Epithelial cell of proximal tubule (primary cell): ENCODE data around the gene STN1. TPM values are rescaled to one million over a fixed set of nuclear protein-coding genes. Genes with fewer than 3 reads are reported as not detected.

Experiments
- DNase-seq: peaks from one replicate; pipeline ENCODE4 v3.0.0-alpha.2; 2011; ENCODE audit warnings: low read depth
- H3K4me3 ChIP-seq: 2 replicates; pipeline ENCODE4 v1.5.1; 2011; ENCODE audit warnings: low read depth, mild to moderate bottlenecking, low read length
- CTCF ChIP-seq: conservative IDR thresholded peaks from 2 replicates; pipeline ENCODE4 v1.5.1; 2012; ENCODE audit warnings: low read depth, mild to moderate bottlenecking, low read length
- total RNA-seq: library from RNA; depleted of rRNA; stranded (reverse); fragments of >200 nt; gene quantifications from 2 replicates; pipeline ENCODE4 v1.2.3, GENCODE V29; 2015

The STN1 gene
- total RNA-seq, 1 donor from 2014 or later = 28.2 TPM

- no peak for DNase-seq
- TF ChIP-seq CTCF = no peak
- no peak overlapping the region for H3K4me3 ChIP-seq
These were observed 18.0 kb upstream of the STN1 start for GRCh38 chr10:103936022-103936421.

- TF ChIP-seq CTCF = no peak
These were observed 16.3 kb upstream of the STN1 start for GRCh38 chr10:103934308-103934707.

GRCh38 chr10:103933557-103934121, 15.7 kb upstream of the STN1 start:
- TF ChIP-seq CTCF = no peak
- no peak overlapping the region for H3K4me3 ChIP-seq
- no peak for DNase-seq

More at GRCh38 chr10:103934308-103934707, 16.3 kb upstream of the STN1 start:
- DNase-seq = no peak
- H3K4me3 ChIP-seq = no peak overlapping the region

GRCh38 chr10:103932971-103933370, 15.0 kb upstream of the STN1 start:
- no peak overlapping the region for H3K4me3 ChIP-seq
- TF ChIP-seq CTCF = no peak
- no peak for DNase-seq

- no peak for DNase-seq
- no peak for TF ChIP-seq CTCF
- no peak overlapping the region for H3K4me3 ChIP-seq
These were observed 14.3 kb upstream of the STN1 start for GRCh38 chr10:103932271-103932670.

- no peak for TF ChIP-seq CTCF
- no peak for DNase-seq
- no peak overlapping the region for H3K4me3 ChIP-seq
These were observed 13.6 kb upstream of the STN1 start for GRCh38 chr10:103931603-103932002.

GRCh38 chr10:103930881-103931280, 12.9 kb upstream of the STN1 start:
- H3K4me3 ChIP-seq = no peak overlapping the region
- no peak for TF ChIP-seq CTCF
- no peak for DNase-seq
